Lower leg skin (tissue), 3 donors: ENCODE data around the gene ASCC1.

Experiments used
- CTCF ChIP-seq, 3 donors: fragments of 450-650 bp; IDR thresholded peaks; one replicate each; pipeline ENCODE4 v1.5.1; 2016; ENCODE audit warnings: antibody characterized with exemption in 3 of 3, mild to moderate bottlenecking in 3 of 3, moderate library complexity in 2 of 3
- POLR2A ChIP-seq, 2 donors: fragments of 450-650 bp; IDR thresholded peaks; one replicate each; pipeline ENCODE4 v1.6.1; 2016 to 2017; ENCODE audit warnings: antibody characterized with exemption in 2 of 2, mild to moderate bottlenecking in 1 of 2, moderate library complexity in 1 of 2

- TF ChIP-seq POLR2A (IDR thresholded peaks at IDR 0.05) (no peak), CTCF (IDR thresholded peaks at IDR 0.05) (no peak)
These were observed 82.6 kb downstream of the ASCC1 start for GRCh38 chr10:72133517-72133916.
